Measurements from ENCODE around the gene CBX6.

CBX6 gene

GRCh38 chr22:38886333-38886732, 14.3 kb upstream of the CBX6 start:
- H2BK5ac ChIP-seq (ENCODE audit: low read length): no peak overlapping the region
- H3K4ac ChIP-seq (ENCODE audit: low read length): no peak overlapping the region
- H3K9ac ChIP-seq (ENCODE audit: low read depth, low read length, poor library complexity): no peak overlapping the region
- H3K79me1 ChIP-seq (ENCODE audit: low read depth, low read length): no peaks in the 10 kb centered on the region
- no peaks in the 10 kb centered on the region for H3K36me3 ChIP-seq (replicated peaks in 1 of 2; ENCODE audit: control insufficient read depth in 2 of 2, insufficient read depth in 2 of 2, low read length in 2 of 2)
- H4K8ac ChIP-seq (ENCODE audit: low read depth, low read length): no peak overlapping the region
- no peak overlapping the region for H2BK15ac ChIP-seq (ENCODE audit: low read length)
- H3K4me1 ChIP-seq (ENCODE audit: control insufficient read depth in 2 of 2, insufficient read depth in 1 of 2, low read depth in 1 of 2, low read length in 2 of 2): peaks cover 0 to 3% of the 10 kb centered on the region in 2 donors
- no peak overlapping the region for H3K4me2 ChIP-seq (ENCODE audit: insufficient read depth, low read length, poor library complexity, severe bottlenecking)
- WGBS, 2 donors (ENCODE audit: extremely low coverage in 2 of 2, insufficient read length in 2 of 2, insufficient replicate concordance in 1 of 2): no CpG with 5 or more reads among the region's 5 CpGs
- no peak overlapping the region for H2BK120ac ChIP-seq (ENCODE audit: low read depth, low read length)
- no peak overlapping the region for H2BK12ac ChIP-seq (ENCODE audit: low read length)
- H3K27ac ChIP-seq (replicated peaks; ENCODE audit: low read length): no peak overlapping the region
- H3K9me3 ChIP-seq (replicated peaks in 1 of 2; ENCODE audit: control insufficient read depth in 2 of 2, insufficient read depth in 1 of 2, low read depth in 1 of 2, low read length in 2 of 2): no peaks in the 10 kb centered on the region
- DNase-seq (ENCODE audit: low spot score): no peak
- H3K14ac ChIP-seq (ENCODE audit: low read length): no peak overlapping the region
- H2AFZ ChIP-seq (ENCODE audit: low read length): no peak overlapping the region
- peaks cover 0 to 17% (median 0%) of the 10 kb centered on the region in 3 experiments for H3K27me3 ChIP-seq (ENCODE audit: control insufficient read depth in 3 of 3, insufficient read depth in 3 of 3, low read depth in 1 of 3, low read length in 3 of 3)
- no peak overlapping the region for H3K18ac ChIP-seq (ENCODE audit: low read length)
- H2AK5ac ChIP-seq (ENCODE audit: low read depth, low read length): no peak overlapping the region
- no peak overlapping the region for H3K23ac ChIP-seq (ENCODE audit: low read depth, low read length, poor library complexity)
- no peak overlapping the region for H3K4me3 ChIP-seq (ENCODE audit: low read length in 2 of 2)
- H4K91ac ChIP-seq (ENCODE audit: low read depth, low read length, poor library complexity): no peak overlapping the region

GRCh38 chr22:38882972-38883622, 11.1 kb upstream of the CBX6 start:
- Histone ChIP-seq H3K79me1 (ENCODE audit: low read depth, low read length) (no peaks in the 10 kb centered on the region), H2AFZ (ENCODE audit: low read length) (peak overlapping the region; percentile 49), H3K36me3 (replicated peaks in 1 of 2; ENCODE audit: control insufficient read depth in 2 of 2, insufficient read depth in 2 of 2, low read length in 2 of 2) (no peaks in the 10 kb centered on the region), H4K91ac (ENCODE audit: low read depth, low read length, poor library complexity) (no peak overlapping the region), H3K4me1 (ENCODE audit: control insufficient read depth in 2 of 2, insufficient read depth in 1 of 2, low read depth in 1 of 2, low read length in 2 of 2) (peaks cover 0 to 3% of the 10 kb centered on the region in 2 donors), H3K4me3 (ENCODE audit: low read length in 2 of 2) (no peak overlapping the region), H3K27ac (replicated peaks; ENCODE audit: low read length) (no peak overlapping the region), H2BK15ac (ENCODE audit: low read length) (no peak overlapping the region), H3K9ac (ENCODE audit: low read depth, low read length, poor library complexity) (no peak overlapping the region), H3K4ac (ENCODE audit: low read length) (no peak overlapping the region), H3K9me3 (replicated peaks in 1 of 2; ENCODE audit: control insufficient read depth in 2 of 2, insufficient read depth in 1 of 2, low read depth in 1 of 2, low read length in 2 of 2) (no peaks in the 10 kb centered on the region), H4K8ac (ENCODE audit: low read depth, low read length) (no peak overlapping the region), H3K4me2 (ENCODE audit: insufficient read depth, low read length, poor library complexity, severe bottlenecking) (no peak overlapping the region), H3K23ac (ENCODE audit: low read depth, low read length, poor library complexity) (no peak overlapping the region), H2BK5ac (ENCODE audit: low read length) (no peak overlapping the region), H3K18ac (ENCODE audit: low read length) (no peak overlapping the region), H2BK120ac (ENCODE audit: low read depth, low read length) (no peak overlapping the region), H2AK5ac (ENCODE audit: low read depth, low read length) (no peak overlapping the region), H3K14ac (ENCODE audit: low read length) (no peak overlapping the region), H3K27me3 (ENCODE audit: control insufficient read depth in 3 of 3, insufficient read depth in 3 of 3, low read depth in 1 of 3, low read length in 3 of 3) (peaks cover 0 to 32% (median 0%) of the 10 kb centered on the region in 3 experiments), H2BK12ac (ENCODE audit: low read length) (no peak overlapping the region)
- no CpG with 5 or more reads among the region's 9 CpGs for WGBS, 2 donors (ENCODE audit: extremely low coverage in 2 of 2, insufficient read length in 2 of 2, insufficient replicate concordance in 1 of 2)
- no peak for DNase-seq (ENCODE audit: low spot score)

GRCh38 chr22:38881997-38882879, 10.2 kb upstream of the CBX6 start:
- Histone ChIP-seq H3K27ac (replicated peaks; ENCODE audit: low read length) (no peak overlapping the region), H3K36me3 (replicated peaks in 1 of 2; ENCODE audit: control insufficient read depth in 2 of 2, insufficient read depth in 2 of 2, low read length in 2 of 2) (no peaks in the 10 kb centered on the region), H2AK5ac (ENCODE audit: low read depth, low read length) (no peak overlapping the region), H3K4me1 (ENCODE audit: control insufficient read depth in 2 of 2, insufficient read depth in 1 of 2, low read depth in 1 of 2, low read length in 2 of 2) (peaks cover 0 to 3% of the 10 kb centered on the region in 2 donors), H4K91ac (ENCODE audit: low read depth, low read length, poor library complexity) (no peak overlapping the region), H2BK12ac (ENCODE audit: low read length) (no peak overlapping the region), H2BK15ac (ENCODE audit: low read length) (no peak overlapping the region), H2BK120ac (ENCODE audit: low read depth, low read length) (no peak overlapping the region), H3K4me3 (ENCODE audit: low read length in 2 of 2) (no peak overlapping the region), H3K9me3 (replicated peaks in 1 of 2; ENCODE audit: control insufficient read depth in 2 of 2, insufficient read depth in 1 of 2, low read depth in 1 of 2, low read length in 2 of 2) (no peaks in the 10 kb centered on the region), H3K4me2 (ENCODE audit: insufficient read depth, low read length, poor library complexity, severe bottlenecking) (no peak overlapping the region), H3K27me3 (ENCODE audit: control insufficient read depth in 3 of 3, insufficient read depth in 3 of 3, low read depth in 1 of 3, low read length in 3 of 3) (peaks cover 0 to 35% (median 0%) of the 10 kb centered on the region in 3 experiments), H2BK5ac (ENCODE audit: low read length) (no peak overlapping the region), H3K4ac (ENCODE audit: low read length) (no peak overlapping the region), H4K8ac (ENCODE audit: low read depth, low read length) (no peak overlapping the region), H3K9ac (ENCODE audit: low read depth, low read length, poor library complexity) (no peak overlapping the region), H2AFZ (ENCODE audit: low read length) (peak overlapping the region; percentile 49), H3K14ac (ENCODE audit: low read length) (no peak overlapping the region), H3K23ac (ENCODE audit: low read depth, low read length, poor library complexity) (no peak overlapping the region), H3K18ac (ENCODE audit: low read length) (no peak overlapping the region), H3K79me1 (ENCODE audit: low read depth, low read length) (no peaks in the 10 kb centered on the region)
- WGBS, 2 donors (ENCODE audit: extremely low coverage in 2 of 2, insufficient read length in 2 of 2, insufficient replicate concordance in 1 of 2): no CpG with 5 or more reads among the region's 8 CpGs
- no peak for DNase-seq (ENCODE audit: low spot score)

- Histone ChIP-seq H2BK5ac (ENCODE audit: low read length) (no peak overlapping the region), H4K8ac (ENCODE audit: low read depth, low read length) (no peak overlapping the region), H2AFZ (ENCODE audit: low read length) (no peak overlapping the region), H3K4me1 (ENCODE audit: control insufficient read depth in 2 of 2, insufficient read depth in 1 of 2, low read depth in 1 of 2, low read length in 2 of 2) (peaks cover 0 to 3% of the 10 kb centered on the region in 2 donors), H4K91ac (ENCODE audit: low read depth, low read length, poor library complexity) (no peak overlapping the region), H3K79me1 (ENCODE audit: low read depth, low read length) (no peaks in the 10 kb centered on the region), H3K23ac (ENCODE audit: low read depth, low read length, poor library complexity) (no peak overlapping the region), H3K4me3 (ENCODE audit: low read length in 2 of 2) (no peak overlapping the region), H3K4me2 (ENCODE audit: insufficient read depth, low read length, poor library complexity, severe bottlenecking) (no peak overlapping the region), H3K18ac (ENCODE audit: low read length) (no peak overlapping the region), H2AK5ac (ENCODE audit: low read depth, low read length) (no peak overlapping the region), H3K9me3 (replicated peaks in 1 of 2; ENCODE audit: control insufficient read depth in 2 of 2, insufficient read depth in 1 of 2, low read depth in 1 of 2, low read length in 2 of 2) (no peaks in the 10 kb centered on the region), H2BK15ac (ENCODE audit: low read length) (no peak overlapping the region), H3K4ac (ENCODE audit: low read length) (no peak overlapping the region), H2BK120ac (ENCODE audit: low read depth, low read length) (no peak overlapping the region), H3K27ac (replicated peaks; ENCODE audit: low read length) (no peak overlapping the region), H3K27me3 (ENCODE audit: control insufficient read depth in 3 of 3, insufficient read depth in 3 of 3, low read depth in 1 of 3, low read length in 3 of 3) (peaks cover 0 to 35% (median 0%) of the 10 kb centered on the region in 3 experiments), H3K14ac (ENCODE audit: low read length) (no peak overlapping the region), H3K9ac (ENCODE audit: low read depth, low read length, poor library complexity) (no peak overlapping the region), H2BK12ac (ENCODE audit: low read length) (no peak overlapping the region), H3K36me3 (replicated peaks in 1 of 2; ENCODE audit: control insufficient read depth in 2 of 2, insufficient read depth in 2 of 2, low read length in 2 of 2) (no peaks in the 10 kb centered on the region)
- no peak for DNase-seq (ENCODE audit: low spot score)
- no CpG with 5 or more reads among the region's 9 CpGs for whole genome bisulfite sequencing, 2 donors (ENCODE audit: extremely low coverage in 2 of 2, insufficient read length in 2 of 2, insufficient replicate concordance in 1 of 2)
Observed at GRCh38 chr22:38881464-38881871, 9.5 kb upstream of the CBX6 start.
